K562 (cell line): ENCODE measurements around the gene PDE2A. TPM values are rescaled to one million over a fixed set of nuclear protein-coding genes. Genes with fewer than 3 reads are reported as not detected.

Experiments
- ATAC-seq: fragments of 200-7000 bp; cut with Tn5 transposase; 3 replicates; pipeline ENCODE4 v1.9.1; 2020; ENCODE audit warnings: moderate library complexity
- BruUV-seq: library from RNA; stranded (reverse); fragments of 400-500 nt; replicated peaks from 2 replicates; lab custom pipeline; 2021; lab: Mats Ljungman, UMichigan
- CTCF ChIA-PET: fragments of 300-600 bp; formaldehyde crosslinking; extraction: SDS; loops from one replicate; lab custom pipeline; 2021; ENCODE audit warnings: low intra/inter-chr PET ratio; lab: Yijun Ruan, JAX
- POLR2A ChIA-PET: fragments of 300-600, 350-650 bp; sonication (Branson Sonifier 250); formaldehyde crosslinking; extraction: SDS; loops from one replicate; lab custom pipeline; 2021; ENCODE audit warnings: antibody characterized with exemption, inconsistent platforms; lab: Yijun Ruan, JAX
- DNase-seq, 4 experiments: peaks; one replicate each; pipeline versions ENCODE4 v3.0.0 to v3.0.0-alpha.2; 2011 to 2018; ENCODE audit warnings: low spot score in 3 of 4, mixed read lengths in 3 of 4; ENCODE audit errors: extremely low read depth in 1 of 4
- FAIRE-seq: peaks from 2 replicates; lab custom pipeline; 2011; peaks lifted over from hg19 to GRCh38; lab: Jason Lieb, UNC
- H2AFZ ChIP-seq: 2 replicates; pipeline ENCODE4 v1.6.0; 2011; ENCODE audit warnings: low read depth, low read length, control low read depth, inconsistent platforms
- H3K27ac ChIP-seq: fragments of 200-600 bp; 3 replicates; pipeline ENCODE4 v1.8.0; 2011; ENCODE audit warnings: low read depth, mild to moderate bottlenecking, control low read depth, inconsistent platforms, low read length, moderate library complexity, mixed read lengths; ENCODE audit errors: extremely low read depth
- H3K27me3 ChIP-seq, 2 experiments: fragments of 300-600 bp in 1 of 2; 2 replicates in 1 of 2; 3 replicates in 1 of 2; pipeline versions ENCODE4 v1.6.0 to v1.8.0; 2011; ENCODE audit warnings: inconsistent platforms in 2 of 2, low read length in 2 of 2, mild to moderate bottlenecking in 1 of 2, mixed read lengths in 1 of 2, moderate library complexity in 1 of 2; ENCODE audit not compliant: control insufficient read depth in 2 of 2, insufficient read depth in 2 of 2
- H3K36me3 ChIP-seq: fragments of 300-600 bp; 3 replicates; pipeline ENCODE4 v1.8.0; 2011; ENCODE audit warnings: mild to moderate bottlenecking, low read length, inconsistent platforms; ENCODE audit not compliant: control insufficient read depth, insufficient read depth
- H3K4me1 ChIP-seq, 2 experiments: fragments of 200-600 bp in 1 of 2; replicated peaks in 1 of 2; 2 replicates in 1 of 2; 3 replicates in 1 of 2; pipeline versions ENCODE4 v1.5.1 to v1.8.0; 2011; ENCODE audit warnings: inconsistent platforms in 2 of 2, low read length in 2 of 2, mild to moderate bottlenecking in 1 of 2, mixed read lengths in 1 of 2, moderate library complexity in 1 of 2; ENCODE audit not compliant: control insufficient read depth in 2 of 2, insufficient read depth in 2 of 2
- H3K4me2 ChIP-seq: 2 replicates; pipeline ENCODE4 v1.6.1; 2011; ENCODE audit warnings: low read length, control low read depth, inconsistent platforms, mixed read lengths; ENCODE audit not compliant: insufficient read depth
- H3K4me3 ChIP-seq: fragments of 200-600 bp; sonication (generic), shearing (Covaris generic); 2 replicates; pipeline ENCODE4 v1.5.1; 2016; ENCODE audit warnings: control low read depth, inconsistent platforms
- H3K79me2 ChIP-seq: fragments of 200-600 bp; 3 replicates; pipeline ENCODE4 v1.8.0; 2011; ENCODE audit warnings: low read length, inconsistent platforms; ENCODE audit not compliant: control insufficient read depth, insufficient read depth
- H3K9ac ChIP-seq, 2 experiments: 2 replicates each; pipeline versions ENCODE4 v1.6.0 to v1.6.1; 2011; ENCODE audit warnings: low read depth in 2 of 2, low read length in 2 of 2, control low read depth in 1 of 2, inconsistent platforms in 1 of 2, mild to moderate bottlenecking in 1 of 2, mixed read lengths in 1 of 2; ENCODE audit not compliant: insufficient read depth in 1 of 2
- H3K9me1 ChIP-seq: one replicate; pipeline ENCODE4 v1.6.0; 2011; ENCODE audit warnings: inconsistent platforms, mild to moderate bottlenecking, low read length, moderate library complexity; ENCODE audit not compliant: control insufficient read depth, insufficient read depth
- H3K9me3 ChIP-seq: replicated peaks from 2 replicates; pipeline ENCODE4 v1.5.1; 2011; ENCODE audit warnings: low read depth, low read length, inconsistent platforms; ENCODE audit not compliant: control insufficient read depth, insufficient read depth
- H4K20me1 ChIP-seq: replicated peaks from 2 replicates; pipeline ENCODE4 v1.6.1; 2011; ENCODE audit warnings: low read length, inconsistent platforms, mixed read lengths; ENCODE audit not compliant: control insufficient read depth, insufficient read depth
- PHB ChIP-seq: fragments of 250-450 bp; sonication (Bioruptor Pico); IDR thresholded peaks from 2 replicates; pipeline ENCODE4 v1.5.0; 2021
- ZNF740 ChIP-seq, 3 experiments: fragments of 200-800 bp in 1 of 3; sonication (Bioruptor generic) in 1 of 3; sonication (generic) in 1 of 3; formaldehyde crosslinking in 1 of 3; IDR thresholded peaks; 2 replicates each; pipeline versions ENCODE4 v1.6.1 to v1.8.0; 2016 to 2022; ENCODE audit warnings: mild to moderate bottlenecking in 2 of 3, missing compliant biosample characterization in 2 of 3, missing genetic modification characterization in 2 of 3, missing genetic modification reagents in 1 of 3
- WGBS: fragments of 100-300 bp; shearing (Covaris generic); methylation state at CpG from one replicate; pipeline ENCODE4 v1.1.6; 2016; ENCODE audit warnings: low coverage, mixed read lengths; ENCODE audit not compliant: insufficient coverage; ENCODE audit errors: missing lambda C conversion rate; 5-methylcytosine and 5-hydroxymethylcytosine counted together
- in situ Hi-C: fragments of 300-500 bp; cut with MboI; formaldehyde crosslinking; loops from 4 replicates; pipeline ENCODE4 v1.15.0; 2018; ENCODE audit warnings: inconsistent platforms, mixed read lengths
- intact Hi-C: fragments of 100-400 bp; cut with micrococcal nuclease; formaldehyde crosslinking; loops from 2 replicates; pipeline ENCODE4 v1.14.2; 2022
- polyA plus RNA-seq, 8 experiments: library from polyadenylated mRNA; depleted of rRNA in 4 of 8; stranded (reverse) in 5 of 8; unstranded in 3 of 8; fragments of >200 nt; fragmentation: Nextera tagmentation in 2 of 8; fragmentation: Illumina TruSeq in 1 of 8; extraction: Ambion mirVana in 2 of 8; extraction: Trizol in 1 of 8; gene quantifications; 2 replicates each; pipeline versions ENCODE4 v1.2.1 to v1.2.3, GENCODE V29; 2011 to 2014; ENCODE audit warnings: inconsistent platforms in 1 of 8, missing spikeins in 1 of 8
- total RNA-seq, 7 experiments: library from RNA; depleted of rRNA in 6 of 7; stranded (reverse); fragments of >200 nt in 6 of 7; fragmentation: Illumina TruSeq in 2 of 7; extraction: Trizol in 2 of 7; gene quantifications; 2 replicates each; pipeline versions ENCODE4 v1.2.1 to v1.2.3, GENCODE V29; 2011 to 2021; ENCODE audit warnings: low replicate concordance in 1 of 7

Gene PDE2A
- total and polyA plus RNA-seq, 9 of the 15 experiments (the other 6 are each of a cell fraction or from before 2014, with no cell fraction given): 0.07 to 15.2 (median 1.6) TPM; not detected in 1

GRCh38 chr11:72685560-72686480 is 11.6 kb upstream of the PDE2A start:
- Histone ChIP-seq H3K9ac (0 out of 4 replicates have a peak overlapping the region, but pooled peaks of 1 of the 2 experiments have one; percentile 46), H2AFZ (no peak overlapping the region), H3K27ac (no peak overlapping the region), H3K79me2 (no peaks in the 10 kb centered on the region), H3K36me3 (peaks cover 58% of the 10 kb centered on the region; the same call in 2 of the 3 replicates), H3K4me2 (no peak overlapping the region), H3K9me3 (no peaks in the 10 kb centered on the region), H3K4me1 (peaks cover 3 to 35% of the 10 kb centered on the region in 2 experiments; a peak in 4 of 5 replicates), H3K27me3 (no peaks in the 10 kb centered on the region), H3K4me3 (no peak overlapping the region), H4K20me1 (peaks cover 30% of the 10 kb centered on the region), H3K9me1 (peaks cover 5% of the 10 kb centered on the region)
- TF ChIP-seq ZNF740 (CRISPR knock-in tag; IDR thresholded peaks at IDR 0.05): 0 out of 2 replicates have a peak, but pooled peaks have one; percentile 22
- no peak for TF ChIP-seq ZNF740 (tag; IDR thresholded peaks at IDR 0.05)
- TF ChIP-seq PHB (CRISPR knock-in tag): no peak
- ChIA-PET CTCF (no interaction called here), POLR2A (interaction anchor here (0.5 to 1.2 kb wide), 4 partner anchors 9 to 1987 kb away, joined by 3 to 4 read pairs (median 4); no protein-coding TSS in a partner anchor)
- in situ Hi-C loops: no loop called here
- 79% methylated on average over 23 of the region's 24 CpGs for WGBS
- no TSS peak for BruUV-seq
- ATAC-seq (no peak), DNase-seq (no peak), FAIRE-seq (no peak)
- intact Hi-C loops: no loop called here
